Spleen (tissue), 7 donors: Measurements from ENCODE around the gene SPATA20.

ENCODE experiments used
- POLR2A ChIP-seq, 3 donors: fragments of 450-650 bp; IDR thresholded peaks; one replicate each; pipeline ENCODE4 v1.5.1; 2017; ENCODE audit warnings: antibody characterized with exemption in 3 of 3, mild to moderate bottlenecking in 1 of 3
- TF ChIP-seq, protein P1 (sequence below), 11 experiments: fragments of 200-600 bp in 7 of 11; fragments of 450-650 bp in 4 of 11; sonication (generic) in 4 of 11; IDR thresholded peaks in 8 of 11; conservative IDR thresholded peaks in 3 of 11; 1 replicate in 7 of 11; 2 replicates in 4 of 11; pipeline versions ENCODE4 v1.4.0 to v1.8.0; 2016 to 2021; ENCODE audit warnings: antibody characterized with exemption in 11 of 11, inconsistent platforms in 4 of 11, mild to moderate bottlenecking in 1 of 11
- donor health status: DM: no; HTN: no; CAD: no; lungs with moderate emphysema.
- donor health status: DM: no; HTN: no; CAD: no.
- donor health status: DM: no; HTN: no; CAD: no.

- no peak for TF ChIP-seq POLR2A (IDR thresholded peaks at IDR 0.05)
- TF ChIP-seq, protein P1, sequence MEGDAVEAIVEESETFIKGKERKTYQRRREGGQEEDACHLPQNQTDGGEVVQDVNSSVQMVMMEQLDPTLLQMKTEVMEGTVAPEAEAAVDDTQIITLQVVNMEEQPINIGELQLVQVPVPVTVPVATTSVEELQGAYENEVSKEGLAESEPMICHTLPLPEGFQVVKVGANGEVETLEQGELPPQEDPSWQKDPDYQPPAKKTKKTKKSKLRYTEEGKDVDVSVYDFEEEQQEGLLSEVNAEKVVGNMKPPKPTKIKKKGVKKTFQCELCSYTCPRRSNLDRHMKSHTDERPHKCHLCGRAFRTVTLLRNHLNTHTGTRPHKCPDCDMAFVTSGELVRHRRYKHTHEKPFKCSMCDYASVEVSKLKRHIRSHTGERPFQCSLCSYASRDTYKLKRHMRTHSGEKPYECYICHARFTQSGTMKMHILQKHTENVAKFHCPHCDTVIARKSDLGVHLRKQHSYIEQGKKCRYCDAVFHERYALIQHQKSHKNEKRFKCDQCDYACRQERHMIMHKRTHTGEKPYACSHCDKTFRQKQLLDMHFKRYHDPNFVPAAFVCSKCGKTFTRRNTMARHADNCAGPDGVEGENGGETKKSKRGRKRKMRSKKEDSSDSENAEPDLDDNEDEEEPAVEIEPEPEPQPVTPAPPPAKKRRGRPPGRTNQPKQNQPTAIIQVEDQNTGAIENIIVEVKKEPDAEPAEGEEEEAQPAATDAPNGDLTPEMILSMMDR (IDR thresholded peaks at IDR 0.05 in 8 of 11, conservative IDR thresholded peaks at IDR 0.05 in 3 of 11): no peak
These were observed 4.9 kb downstream of the SPATA20 start for GRCh38 chr17:50551884-50552283.
